HG03558 (cell line): ENCODE measurements around the gene CDC26.
A peak's percentile ranks its signal among the peaks of the same experiment; 100 is the strongest.
"Not testable (repeated sequence)": the region's sequence is repeated elsewhere in the genome, so short reads cannot be mapped to it uniquely, and the experiment has no call there.

Experiments
- ATAC-seq: cut with Tn5 transposase; IDR thresholded peaks from one replicate; pipeline ENCODE4 v1.9.1; 2021; ENCODE audit warnings: moderate number of reproducible peaks; ENCODE audit not compliant: unreplicated experiment; ENCODE audit errors: extremely low read depth

CDC26 gene

GRCh38 chr9:113244556-113244955, 30.8 kb downstream of the CDC26 start:
- ATAC-seq: no peak

- no peak for ATAC-seq
These were observed 34.2 kb downstream of the CDC26 start for GRCh38 chr9:113241161-113241560.

DNA sequence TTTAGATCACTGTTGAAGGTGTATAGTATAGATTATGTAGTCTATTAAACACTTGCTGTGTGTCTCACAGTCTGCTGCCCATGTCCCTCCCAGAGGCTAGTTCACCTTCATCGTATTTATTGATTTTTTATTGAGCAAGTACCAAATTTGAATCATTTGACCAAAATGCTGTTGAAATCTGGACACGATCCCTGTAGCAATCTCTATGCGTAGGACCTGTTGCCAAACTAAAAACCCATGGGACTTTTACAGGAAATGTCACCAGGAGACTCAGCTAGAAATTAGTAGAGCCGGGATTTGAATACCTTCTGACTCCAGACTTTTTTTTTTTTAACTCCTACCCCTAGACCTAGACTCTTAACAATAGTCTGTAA, 36.5 kb downstream of the CDC26 start:
- ATAC-seq: no peak

DNA sequence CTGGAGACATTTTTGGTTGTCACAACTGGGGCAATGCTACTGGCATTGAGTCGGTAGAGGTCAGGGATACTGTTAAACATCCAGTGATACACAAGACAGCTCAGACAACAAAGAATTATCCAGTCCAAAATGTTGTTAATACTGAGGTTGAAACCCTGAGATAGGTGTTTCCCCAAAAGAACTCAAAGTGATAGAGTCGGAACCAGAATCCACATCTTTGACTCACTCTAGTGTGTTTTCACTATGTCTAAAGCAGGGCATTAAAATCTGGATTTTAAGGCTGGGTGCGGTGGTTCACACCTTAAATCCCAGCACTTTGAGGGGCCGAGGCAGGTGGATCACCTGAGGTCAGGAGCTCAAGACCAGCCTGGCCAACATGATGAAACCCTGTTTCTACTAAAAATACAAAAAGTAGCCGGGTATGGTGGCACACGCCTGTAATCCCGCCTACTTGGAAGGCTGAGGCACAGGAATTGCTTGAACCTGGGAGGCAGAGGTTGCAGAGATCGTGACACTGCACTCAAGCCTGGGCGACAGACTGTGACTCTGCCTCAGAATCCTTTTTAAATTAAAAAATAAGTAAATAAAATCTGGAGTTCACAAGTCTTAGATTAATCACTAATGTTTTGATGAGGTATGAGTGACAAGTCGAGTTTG, 37.0 kb downstream of the CDC26 start:
- no peak for ATAC-seq

- ATAC-seq: no peak
These were observed 38.3 kb downstream of the CDC26 start for GRCh38 chr9:113237026-113237425.

- ATAC-seq: not testable (repeated sequence)
These were observed 39.6 kb downstream of the CDC26 start for GRCh38 chr9:113235701-113236255.

- no peak for ATAC-seq
These were observed 43.7 kb downstream of the CDC26 start for GRCh38 chr9:113231701-113232100.

- ATAC-seq: no peak
These were observed 47.2 kb downstream of the CDC26 start for GRCh38 chr9:113228130-113228665.

GRCh38 chr9:113227436-113227835, 47.9 kb downstream of the CDC26 start:
- no peak for ATAC-seq

DNA sequence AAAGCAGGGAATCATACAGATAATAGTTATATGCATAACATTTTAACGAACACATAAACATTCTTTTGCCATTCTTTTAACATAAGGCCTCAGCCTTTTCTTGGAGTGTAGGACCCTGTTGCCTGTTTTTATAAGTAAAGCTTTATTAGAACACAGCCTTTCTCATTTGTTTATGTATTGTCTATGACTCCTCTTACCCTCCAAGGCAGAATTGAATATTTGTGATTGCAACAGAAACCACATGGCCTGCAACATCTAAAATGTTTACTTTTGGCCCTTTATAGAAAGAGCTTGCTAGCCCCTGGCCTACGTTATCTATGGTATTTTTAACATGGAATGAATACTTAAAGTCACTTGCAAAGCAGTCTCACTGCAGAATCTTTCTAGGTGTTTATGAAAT, 51.4 kb downstream of the CDC26 start:
- ATAC-seq: no peak

- no peak for ATAC-seq
These were observed 52.9 kb downstream of the CDC26 start for GRCh38 chr9:113222482-113222841.

GRCh38 chr9:113221800-113222481, 53.4 kb downstream of the CDC26 start:
- no peak for ATAC-seq

DNA sequence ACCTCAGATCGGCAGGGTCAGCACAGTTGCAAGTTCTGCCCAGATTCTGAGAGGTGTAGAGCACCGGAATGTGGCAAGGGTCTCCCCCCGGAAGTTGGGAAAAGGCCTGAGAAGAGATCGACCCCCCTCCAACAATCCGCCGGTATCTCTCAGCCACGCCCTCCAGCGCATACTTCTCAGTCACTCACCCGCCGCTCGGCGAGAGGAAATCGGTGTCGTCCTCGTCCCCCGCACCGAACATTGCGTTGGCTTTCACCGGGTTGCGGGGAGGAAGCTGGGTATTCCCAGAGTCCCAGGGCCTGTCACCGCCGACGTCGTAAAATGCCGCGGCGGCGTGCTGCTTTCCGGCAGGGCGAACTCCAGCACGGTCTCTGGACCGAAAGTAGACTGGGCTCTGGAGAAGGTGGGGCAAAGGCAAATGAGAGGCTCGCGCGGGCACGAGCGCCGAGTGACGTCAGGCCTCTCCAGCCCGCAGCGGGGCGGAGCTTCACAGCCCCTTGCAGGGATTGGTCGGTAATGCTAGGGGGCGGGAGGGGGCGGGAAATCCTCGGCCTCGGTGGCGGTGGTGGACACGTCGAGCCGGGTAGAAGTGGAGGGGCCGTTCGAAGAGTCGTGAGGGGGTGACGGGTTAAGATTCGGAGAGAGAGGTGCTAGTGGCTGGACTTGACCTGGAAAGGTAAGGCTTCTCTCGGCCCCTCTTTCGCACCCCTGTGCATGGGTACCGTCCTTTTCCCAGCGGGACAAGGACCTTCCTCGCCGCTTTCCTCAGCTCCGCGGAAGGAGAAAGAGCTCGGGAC, 54.2 kb downstream of the CDC26 start, which contains the start of the genes FKBP15 and SLC31A1:
TSS of gene FKBP15 (minus strand) at position 275 of the 797 bp plus-strand sequence. CDS start at position 241, 34 bp downstream.
TSS of gene SLC31A1 (plus strand) at position 542 of the 797 bp plus-strand sequence. CDS start 34,605 bp downstream, outside the sequence.
- ATAC-seq: peak; percentile 67

- ATAC-seq: no peak
These were observed 54.8 kb downstream of the CDC26 start for GRCh38 chr9:113220467-113221002.

DNA sequence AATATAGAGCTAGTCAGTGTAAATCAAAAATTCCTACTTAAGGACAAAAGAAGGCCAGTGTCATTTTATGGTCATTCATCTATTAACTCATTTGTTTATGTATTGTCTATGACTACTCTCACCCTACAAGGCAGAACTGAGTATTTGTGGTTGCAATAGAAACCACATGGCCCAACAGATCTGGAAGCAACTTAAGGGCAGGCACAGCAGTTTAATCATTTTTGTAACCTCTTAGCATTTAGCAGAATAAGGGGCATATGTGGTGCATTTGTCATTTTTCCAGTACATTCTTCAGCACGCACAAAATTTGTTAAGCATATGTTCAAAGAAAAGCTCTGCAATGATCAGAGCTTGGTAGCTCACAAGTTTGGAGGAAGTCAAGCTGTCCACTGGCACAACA, 55.4 kb downstream of the CDC26 start:
- peak; percentile 40 for ATAC-seq

DNA sequence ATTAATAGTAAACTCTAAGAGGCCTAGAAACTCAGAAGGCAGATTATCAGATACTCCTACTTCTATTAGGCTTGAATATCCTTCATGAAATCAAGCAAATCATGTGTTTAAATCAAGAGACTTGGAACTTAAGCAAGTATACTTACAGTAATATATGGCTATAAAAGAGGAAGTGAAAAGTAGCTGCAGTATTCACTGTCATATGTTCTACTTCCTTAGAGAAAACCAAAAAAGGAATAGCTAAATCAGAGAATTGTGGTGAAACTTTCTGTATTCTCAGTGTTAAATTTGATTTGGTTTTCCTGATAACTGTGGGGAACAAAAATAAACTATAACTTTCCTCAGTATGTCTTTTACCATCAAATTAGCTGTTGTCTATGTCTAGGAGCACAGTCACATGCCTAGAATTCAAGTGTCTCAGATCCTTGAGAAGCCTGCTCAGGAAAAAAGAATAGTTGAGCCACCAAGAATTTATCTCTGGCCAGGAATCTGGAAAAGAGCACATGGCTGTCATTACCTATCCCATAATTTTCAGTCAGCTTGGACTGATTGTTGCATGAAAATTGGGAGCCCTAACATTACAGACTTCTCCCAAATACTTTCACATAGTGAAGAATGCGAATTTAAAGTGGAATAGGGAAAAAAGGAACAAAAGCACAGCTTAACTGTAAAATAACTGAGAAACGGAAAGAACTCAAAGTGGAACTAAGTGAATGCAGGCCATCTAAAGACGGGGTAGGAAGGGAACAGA, 56.0 kb downstream of the CDC26 start:
- peak; percentile 36 for ATAC-seq
